ENCODE data around the gene BMPR1A. TPM values are rescaled to one million over a fixed set of nuclear protein-coding genes. Genes with fewer than 3 reads are reported as not detected.

Gene BMPR1A
- total and polyA plus RNA-seq, 9 of the 15 experiments (the other 6 are each of a cell fraction or from before 2014, with no cell fraction given) = 1.6 to 17.5 (median 9.1) TPM

DNA sequence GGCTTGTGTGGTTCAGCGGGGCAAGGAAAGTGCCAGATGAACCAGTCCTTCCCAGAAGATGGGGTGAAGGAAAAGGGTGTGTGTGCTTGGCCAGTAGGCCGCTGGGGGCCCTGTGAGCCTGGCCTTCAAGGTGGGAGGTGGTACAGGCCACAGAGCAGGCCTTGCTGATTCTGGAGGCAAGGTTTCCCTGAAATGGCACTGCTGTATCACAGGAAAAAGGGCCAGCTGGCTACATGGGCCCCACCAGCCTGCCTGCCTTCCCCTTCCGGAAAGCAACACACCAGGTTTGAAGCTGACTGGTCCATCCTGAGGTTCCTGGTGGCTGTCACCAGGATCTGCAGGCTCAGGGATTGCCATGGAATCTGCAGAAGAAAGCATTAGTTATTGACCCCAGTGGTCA lies 188.5 kb downstream of the BMPR1A start:
- Histone ChIP-seq H3K9me1 (ENCODE audit: control insufficient read depth, insufficient read depth, low read length) (no peaks in the 10 kb centered on the region), H3K4me3 (no peak overlapping the region), H3K79me2 (ENCODE audit: control insufficient read depth, insufficient read depth, low read length) (no peaks in the 10 kb centered on the region), H3K9ac (ENCODE audit: insufficient read depth in 1 of 2, low read depth in 2 of 2, low read length in 2 of 2) (no peak overlapping the region), H3K9me3 (replicated peaks; ENCODE audit: control insufficient read depth, insufficient read depth, low read depth, low read length) (no peaks in the 10 kb centered on the region), H2AFZ (ENCODE audit: low read depth, low read length) (no peak overlapping the region), H3K36me3 (ENCODE audit: control insufficient read depth, insufficient read depth, low read length) (no peaks in the 10 kb centered on the region), H3K4me1 (replicated peaks in 1 of 2; ENCODE audit: control insufficient read depth in 2 of 2, insufficient read depth in 2 of 2, low read length in 2 of 2) (peaks cover 0 to 15% of the 10 kb centered on the region in 2 experiments; a peak in 2 of 5 replicates), H3K27me3 (ENCODE audit: control insufficient read depth in 2 of 2, insufficient read depth in 2 of 2, low read length in 2 of 2) (no peaks in the 10 kb centered on the region), H3K27ac (ENCODE audit: extremely low read depth, low read depth, low read length) (no peak overlapping the region), H3K4me2 (ENCODE audit: insufficient read depth, low read length) (no peak overlapping the region), H4K20me1 (replicated peaks; ENCODE audit: control insufficient read depth, insufficient read depth, low read length) (no peaks in the 10 kb centered on the region)
- no peak for TF ChIP-seq L3MBTL2 (IDR thresholded peaks at IDR 0.05)
- FAIRE-seq = no peak
- in situ Hi-C loops (cut with MboI) (no loop called here), intact Hi-C loops (cut with micrococcal nuclease) (no loop called here)
- no peak for DNase-seq (ENCODE audit: extremely low read depth in 1 of 4, low spot score in 3 of 4)
- ATAC-seq = no peak
- CTCF ChIA-PET (ENCODE audit: low intra/inter-chr PET ratio) = no interaction called here
- no TSS peak for BruUV-seq (replicated peaks)
- WGBS (ENCODE audit: insufficient coverage, low coverage, missing lambda C conversion rate) = 40% methylated on average over 1 of the region's 3 CpGs
- POLR2A ChIA-PET = no interaction called here

GRCh38 chr10:86945361-86946212 lies 189.2 kb downstream of the BMPR1A start:
- Histone ChIP-seq H3K79me2 (ENCODE audit: control insufficient read depth, insufficient read depth, low read length) (no peaks in the 10 kb centered on the region), H3K4me1 (replicated peaks in 1 of 2; ENCODE audit: control insufficient read depth in 2 of 2, insufficient read depth in 2 of 2, low read length in 2 of 2) (peaks cover 0 to 15% of the 10 kb centered on the region in 2 experiments; a peak in 2 of 5 replicates), H4K20me1 (replicated peaks; ENCODE audit: control insufficient read depth, insufficient read depth, low read length) (no peaks in the 10 kb centered on the region), H3K9me3 (replicated peaks; ENCODE audit: control insufficient read depth, insufficient read depth, low read depth, low read length) (no peaks in the 10 kb centered on the region), H3K4me3 (no peak overlapping the region), H3K4me2 (ENCODE audit: insufficient read depth, low read length) (no peak overlapping the region), H3K27me3 (ENCODE audit: control insufficient read depth in 2 of 2, insufficient read depth in 2 of 2, low read length in 2 of 2) (no peaks in the 10 kb centered on the region), H3K36me3 (ENCODE audit: control insufficient read depth, insufficient read depth, low read length) (no peaks in the 10 kb centered on the region), H3K9me1 (ENCODE audit: control insufficient read depth, insufficient read depth, low read length) (no peaks in the 10 kb centered on the region), H3K9ac (ENCODE audit: insufficient read depth in 1 of 2, low read depth in 2 of 2, low read length in 2 of 2) (peak overlapping the region in 1 of 2 experiments; percentile 52; a peak in 2 of 4 replicates), H3K27ac (ENCODE audit: extremely low read depth, low read depth, low read length) (no peak overlapping the region), H2AFZ (ENCODE audit: low read depth, low read length) (no peak overlapping the region)
- FAIRE-seq (peak; percentile 54), DNase-seq (ENCODE audit: extremely low read depth in 1 of 4, low spot score in 3 of 4) (peak in 1 of 4 experiments; percentile 19), ATAC-seq (peak; percentile 68)
- ChIA-PET CTCF (ENCODE audit: low intra/inter-chr PET ratio) (no interaction called here), POLR2A (no interaction called here)
- 62% methylated on average over 9 of the region's 18 CpGs for WGBS (ENCODE audit: insufficient coverage, low coverage, missing lambda C conversion rate)
- in situ Hi-C loops (cut with MboI) (no loop called here), intact Hi-C loops (cut with micrococcal nuclease) (no loop called here)
- BruUV-seq (replicated peaks) = no TSS peak
- TF ChIP-seq ZNF124 (CRISPR knock-in tag; IDR thresholded peaks at IDR 0.05) (no peak), SOX6 (IDR thresholded peaks at IDR 0.05) (no peak), PML (IDR thresholded peaks at IDR 0.05; ENCODE audit: low read length) (no peak), RAD21 (CRISPR knock-in tag; conservative IDR thresholded peaks at IDR 0.05 in 1 of 2, IDR thresholded peaks at IDR 0.05 in 1 of 2) (peak in 1 of 2 experiments; percentile 67; a peak in 2 of 4 replicates)
- TF ChIP-seq, protein P1, sequence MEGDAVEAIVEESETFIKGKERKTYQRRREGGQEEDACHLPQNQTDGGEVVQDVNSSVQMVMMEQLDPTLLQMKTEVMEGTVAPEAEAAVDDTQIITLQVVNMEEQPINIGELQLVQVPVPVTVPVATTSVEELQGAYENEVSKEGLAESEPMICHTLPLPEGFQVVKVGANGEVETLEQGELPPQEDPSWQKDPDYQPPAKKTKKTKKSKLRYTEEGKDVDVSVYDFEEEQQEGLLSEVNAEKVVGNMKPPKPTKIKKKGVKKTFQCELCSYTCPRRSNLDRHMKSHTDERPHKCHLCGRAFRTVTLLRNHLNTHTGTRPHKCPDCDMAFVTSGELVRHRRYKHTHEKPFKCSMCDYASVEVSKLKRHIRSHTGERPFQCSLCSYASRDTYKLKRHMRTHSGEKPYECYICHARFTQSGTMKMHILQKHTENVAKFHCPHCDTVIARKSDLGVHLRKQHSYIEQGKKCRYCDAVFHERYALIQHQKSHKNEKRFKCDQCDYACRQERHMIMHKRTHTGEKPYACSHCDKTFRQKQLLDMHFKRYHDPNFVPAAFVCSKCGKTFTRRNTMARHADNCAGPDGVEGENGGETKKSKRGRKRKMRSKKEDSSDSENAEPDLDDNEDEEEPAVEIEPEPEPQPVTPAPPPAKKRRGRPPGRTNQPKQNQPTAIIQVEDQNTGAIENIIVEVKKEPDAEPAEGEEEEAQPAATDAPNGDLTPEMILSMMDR (IDR thresholded peaks at IDR 0.05 in 2 of 3, conservative IDR thresholded peaks at IDR 0.05 in 1 of 3; ENCODE audit: insufficient read depth in 2 of 3, low read depth in 1 of 3, low read length in 3 of 3) = peak; percentile 48 to 53 (median 51)

Measured in K562 (cell line).